K562 (cell line): Measurements from ENCODE around the gene HOXB7. TPM values are rescaled to one million over a fixed set of nuclear protein-coding genes. Genes with fewer than 3 reads are reported as not detected.

Experiments
- ERF ChIP-seq: fragments of 450-650 bp; formaldehyde crosslinking; IDR thresholded peaks from 2 replicates; pipeline ENCODE4 v1.4.0; 2020; ENCODE audit warnings: mild to moderate bottlenecking, mixed read lengths
- GTF2F1 ChIP-seq: IDR thresholded peaks from 2 replicates; pipeline ENCODE4 v1.6.1; 2011; ENCODE audit warnings: low read depth, low read length, improper control_type of control experiment
- MAFG ChIP-seq: fragments of 450-650 bp; conservative IDR thresholded peaks from 2 replicates; pipeline ENCODE4 v1.6.1; 2016; ENCODE audit warnings: missing genetic modification characterization, missing compliant biosample characterization
- MCM7 ChIP-seq, 2 experiments: fragments of 450-650 bp; IDR thresholded peaks; 2 replicates each; pipeline ENCODE4 v1.6.1; 2016 to 2018
- NONO ChIP-seq, 2 experiments: fragments of 200-400 bp in 1 of 2; fragments of 450-650 bp in 1 of 2; formaldehyde crosslinking in 1 of 2; IDR thresholded peaks; 2 replicates each; pipeline ENCODE4 v1.6.1; 2017; ENCODE audit warnings: low read depth in 2 of 2, mild to moderate bottlenecking in 2 of 2, moderate library complexity in 2 of 2, low read length in 1 of 2
- PCBP1 ChIP-seq: fragments of 200-400 bp; formaldehyde crosslinking; IDR thresholded peaks from 2 replicates; pipeline ENCODE4 v1.6.1; 2018; ENCODE audit warnings: mild to moderate bottlenecking, low read depth, low read length; ENCODE audit not compliant: poor library complexity, severe bottlenecking
- SNIP1 ChIP-seq: fragments of 450-650 bp; IDR thresholded peaks from 2 replicates; pipeline ENCODE4 v1.7.1; 2017; ENCODE audit warnings: low read depth, mild to moderate bottlenecking
- ZNF444 ChIP-seq: fragments of 250-450 bp; sonication (Bioruptor Pico); IDR thresholded peaks from 2 replicates; pipeline ENCODE4 v1.4.0; 2020; ENCODE audit warnings: mild to moderate bottlenecking, moderate library complexity
- polyA plus RNA-seq, 8 experiments: library from polyadenylated mRNA; depleted of rRNA in 4 of 8; stranded (reverse) in 5 of 8; unstranded in 3 of 8; fragments of >200 nt; fragmentation: Nextera tagmentation in 2 of 8; fragmentation: Illumina TruSeq in 1 of 8; extraction: Ambion mirVana in 2 of 8; extraction: Trizol in 1 of 8; gene quantifications; 2 replicates each; pipeline versions ENCODE4 v1.2.1 to v1.2.3, GENCODE V29; 2011 to 2014; ENCODE audit warnings: inconsistent platforms in 1 of 8, missing spikeins in 1 of 8
- total RNA-seq, 7 experiments: library from RNA; depleted of rRNA in 6 of 7; stranded (reverse); fragments of >200 nt in 6 of 7; fragmentation: Illumina TruSeq in 2 of 7; extraction: Trizol in 2 of 7; gene quantifications; 2 replicates each; pipeline versions ENCODE4 v1.2.1 to v1.2.3, GENCODE V29; 2011 to 2021; ENCODE audit warnings: low replicate concordance in 1 of 7
- TF ChIP-seq, protein P1 (sequence below): sonication (generic); formaldehyde crosslinking; IDR thresholded peaks from 2 replicates; pipeline ENCODE4 v1.8.1; 2023; ENCODE audit warnings: missing genetic modification reagents, mild to moderate bottlenecking, borderline replicate concordance
- TF ChIP-seq, protein P2 (sequence below): fragments of 450-650 bp; IDR thresholded peaks from 2 replicates; pipeline ENCODE4 v1.6.1; 2017; ENCODE audit warnings: mild to moderate bottlenecking, moderate library complexity
- TF ChIP-seq, protein P3 (sequence below): fragments of 250-450 bp; sonication (Bioruptor Pico); IDR thresholded peaks from 2 replicates; pipeline ENCODE4 v1.8.0; 2021; ENCODE audit warnings: moderate library complexity, mild to moderate bottlenecking, inconsistent platforms
- TF ChIP-seq, protein P4 (sequence below): fragments of 200-800 bp; sonication (Bioruptor generic); IDR thresholded peaks from 2 replicates; pipeline ENCODE4 v1.6.1; 2017; ENCODE audit warnings: missing genetic modification characterization, missing compliant biosample characterization
- TF ChIP-seq, protein P5 (sequence below): fragments of 450-650 bp; IDR thresholded peaks from 2 replicates; pipeline ENCODE4 v1.6.1; 2018; ENCODE audit not compliant: partially characterized antibody

The HOXB7 gene
- total and polyA plus RNA-seq, 9 of the 15 experiments (the other 6 are each of a cell fraction or from before 2014, with no cell fraction given), result 5.5 to 16.7 (median 8.3) TPM

DNA sequence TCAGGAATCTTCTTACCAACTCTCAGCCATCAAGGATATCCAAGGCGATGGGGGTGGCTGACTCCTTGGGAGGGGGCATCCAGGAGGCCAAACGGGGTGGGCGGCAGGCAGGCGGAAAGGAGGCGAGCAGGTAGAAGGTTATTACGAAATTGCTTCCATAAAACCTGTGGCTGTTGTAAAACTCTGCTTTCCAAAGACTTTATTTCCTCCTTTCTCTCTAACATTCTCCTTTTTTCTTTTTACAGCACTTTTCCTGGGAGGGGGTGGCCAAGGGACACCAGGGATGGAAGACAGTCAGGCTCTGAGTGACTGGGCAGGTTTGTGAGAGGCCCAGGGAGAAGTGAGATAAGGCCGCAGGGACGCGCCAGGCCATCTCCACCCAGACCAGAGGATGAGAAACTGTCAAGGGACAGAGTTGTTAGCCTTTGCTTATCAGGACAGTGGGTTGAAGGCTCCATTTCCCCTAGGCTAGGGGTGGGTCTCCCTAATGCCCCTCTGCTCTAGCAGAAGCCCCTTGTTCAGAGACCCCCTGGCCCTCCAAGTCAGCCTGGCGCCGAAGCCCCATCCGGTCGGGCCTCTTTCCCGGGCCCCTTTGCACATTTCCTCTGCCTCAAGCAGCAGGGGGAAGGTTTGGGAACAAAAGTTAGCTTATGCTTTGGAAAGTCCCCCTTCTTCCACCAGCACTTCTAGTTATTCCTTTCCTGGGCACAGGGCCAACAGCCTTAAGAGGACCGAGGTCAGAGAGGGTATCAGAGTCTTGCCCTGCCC, 20.3 kb upstream of the HOXB7 start (continued):
- TF ChIP-seq, protein P1, sequence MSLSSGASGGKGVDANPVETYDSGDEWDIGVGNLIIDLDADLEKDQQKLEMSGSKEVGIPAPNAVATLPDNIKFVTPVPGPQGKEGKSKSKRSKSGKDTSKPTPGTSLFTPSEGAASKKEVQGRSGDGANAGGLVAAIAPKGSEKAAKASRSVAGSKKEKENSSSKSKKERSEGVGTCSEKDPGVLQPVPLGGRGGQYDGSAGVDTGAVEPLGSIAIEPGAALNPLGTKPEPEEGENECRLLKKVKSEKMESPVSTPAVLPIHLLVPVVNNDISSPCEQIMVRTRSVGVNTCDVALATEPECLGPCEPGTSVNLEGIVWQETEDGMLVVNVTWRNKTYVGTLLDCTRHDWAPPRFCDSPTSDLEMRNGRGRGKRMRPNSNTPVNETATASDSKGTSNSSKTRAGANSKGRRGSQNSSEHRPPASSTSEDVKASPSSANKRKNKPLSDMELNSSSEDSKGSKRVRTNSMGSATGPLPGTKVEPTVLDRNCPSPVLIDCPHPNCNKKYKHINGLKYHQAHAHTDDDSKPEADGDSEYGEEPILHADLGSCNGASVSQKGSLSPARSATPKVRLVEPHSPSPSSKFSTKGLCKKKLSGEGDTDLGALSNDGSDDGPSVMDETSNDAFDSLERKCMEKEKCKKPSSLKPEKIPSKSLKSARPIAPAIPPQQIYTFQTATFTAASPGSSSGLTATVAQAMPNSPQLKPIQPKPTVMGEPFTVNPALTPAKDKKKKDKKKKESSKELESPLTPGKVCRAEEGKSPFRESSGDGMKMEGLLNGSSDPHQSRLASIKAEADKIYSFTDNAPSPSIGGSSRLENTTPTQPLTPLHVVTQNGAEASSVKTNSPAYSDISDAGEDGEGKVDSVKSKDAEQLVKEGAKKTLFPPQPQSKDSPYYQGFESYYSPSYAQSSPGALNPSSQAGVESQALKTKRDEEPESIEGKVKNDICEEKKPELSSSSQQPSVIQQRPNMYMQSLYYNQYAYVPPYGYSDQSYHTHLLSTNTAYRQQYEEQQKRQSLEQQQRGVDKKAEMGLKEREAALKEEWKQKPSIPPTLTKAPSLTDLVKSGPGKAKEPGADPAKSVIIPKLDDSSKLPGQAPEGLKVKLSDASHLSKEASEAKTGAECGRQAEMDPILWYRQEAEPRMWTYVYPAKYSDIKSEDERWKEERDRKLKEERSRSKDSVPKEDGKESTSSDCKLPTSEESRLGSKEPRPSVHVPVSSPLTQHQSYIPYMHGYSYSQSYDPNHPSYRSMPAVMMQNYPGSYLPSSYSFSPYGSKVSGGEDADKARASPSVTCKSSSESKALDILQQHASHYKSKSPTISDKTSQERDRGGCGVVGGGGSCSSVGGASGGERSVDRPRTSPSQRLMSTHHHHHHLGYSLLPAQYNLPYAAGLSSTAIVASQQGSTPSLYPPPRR, result no peak
- TF ChIP-seq, protein P2, sequence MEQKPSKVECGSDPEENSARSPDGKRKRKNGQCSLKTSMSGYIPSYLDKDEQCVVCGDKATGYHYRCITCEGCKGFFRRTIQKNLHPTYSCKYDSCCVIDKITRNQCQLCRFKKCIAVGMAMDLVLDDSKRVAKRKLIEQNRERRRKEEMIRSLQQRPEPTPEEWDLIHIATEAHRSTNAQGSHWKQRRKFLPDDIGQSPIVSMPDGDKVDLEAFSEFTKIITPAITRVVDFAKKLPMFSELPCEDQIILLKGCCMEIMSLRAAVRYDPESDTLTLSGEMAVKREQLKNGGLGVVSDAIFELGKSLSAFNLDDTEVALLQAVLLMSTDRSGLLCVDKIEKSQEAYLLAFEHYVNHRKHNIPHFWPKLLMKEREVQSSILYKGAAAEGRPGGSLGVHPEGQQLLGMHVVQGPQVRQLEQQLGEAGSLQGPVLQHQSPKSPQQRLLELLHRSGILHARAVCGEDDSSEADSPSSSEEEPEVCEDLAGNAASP, result no peak
- TF ChIP-seq MCM7 (IDR thresholded peaks at IDR 0.05) (no peak), MAFG (tag) (peak; percentile 88), GTF2F1 (peak; percentile 72; the same call in 1 of the 2 replicates), ZNF444 (no peak), ERF (CRISPR knock-in tag) (no peak; the same call in 1 of the 2 replicates), PCBP1 (no peak), SNIP1 (no peak), NONO (IDR thresholded peaks at IDR 0.05; ENCODE audit: low read depth in 2 of 2, low read length in 1 of 2) (peak in 1 of 2 experiments; percentile 58; a peak in 1 of 4 replicates)
- TF ChIP-seq, protein P3, sequence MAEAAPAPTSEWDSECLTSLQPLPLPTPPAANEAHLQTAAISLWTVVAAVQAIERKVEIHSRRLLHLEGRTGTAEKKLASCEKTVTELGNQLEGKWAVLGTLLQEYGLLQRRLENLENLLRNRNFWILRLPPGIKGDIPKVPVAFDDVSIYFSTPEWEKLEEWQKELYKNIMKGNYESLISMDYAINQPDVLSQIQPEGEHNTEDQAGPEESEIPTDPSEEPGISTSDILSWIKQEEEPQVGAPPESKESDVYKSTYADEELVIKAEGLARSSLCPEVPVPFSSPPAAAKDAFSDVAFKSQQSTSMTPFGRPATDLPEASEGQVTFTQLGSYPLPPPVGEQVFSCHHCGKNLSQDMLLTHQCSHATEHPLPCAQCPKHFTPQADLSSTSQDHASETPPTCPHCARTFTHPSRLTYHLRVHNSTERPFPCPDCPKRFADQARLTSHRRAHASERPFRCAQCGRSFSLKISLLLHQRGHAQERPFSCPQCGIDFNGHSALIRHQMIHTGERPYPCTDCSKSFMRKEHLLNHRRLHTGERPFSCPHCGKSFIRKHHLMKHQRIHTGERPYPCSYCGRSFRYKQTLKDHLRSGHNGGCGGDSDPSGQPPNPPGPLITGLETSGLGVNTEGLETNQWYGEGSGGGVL (CRISPR knock-in tag), result no peak
- TF ChIP-seq, protein P4, sequence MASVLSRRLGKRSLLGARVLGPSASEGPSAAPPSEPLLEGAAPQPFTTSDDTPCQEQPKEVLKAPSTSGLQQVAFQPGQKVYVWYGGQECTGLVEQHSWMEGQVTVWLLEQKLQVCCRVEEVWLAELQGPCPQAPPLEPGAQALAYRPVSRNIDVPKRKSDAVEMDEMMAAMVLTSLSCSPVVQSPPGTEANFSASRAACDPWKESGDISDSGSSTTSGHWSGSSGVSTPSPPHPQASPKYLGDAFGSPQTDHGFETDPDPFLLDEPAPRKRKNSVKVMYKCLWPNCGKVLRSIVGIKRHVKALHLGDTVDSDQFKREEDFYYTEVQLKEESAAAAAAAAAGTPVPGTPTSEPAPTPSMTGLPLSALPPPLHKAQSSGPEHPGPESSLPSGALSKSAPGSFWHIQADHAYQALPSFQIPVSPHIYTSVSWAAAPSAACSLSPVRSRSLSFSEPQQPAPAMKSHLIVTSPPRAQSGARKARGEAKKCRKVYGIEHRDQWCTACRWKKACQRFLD (CRISPR knock-in tag), result peak; percentile 60; the same call in 1 of the 2 replicates
- TF ChIP-seq, protein P5, sequence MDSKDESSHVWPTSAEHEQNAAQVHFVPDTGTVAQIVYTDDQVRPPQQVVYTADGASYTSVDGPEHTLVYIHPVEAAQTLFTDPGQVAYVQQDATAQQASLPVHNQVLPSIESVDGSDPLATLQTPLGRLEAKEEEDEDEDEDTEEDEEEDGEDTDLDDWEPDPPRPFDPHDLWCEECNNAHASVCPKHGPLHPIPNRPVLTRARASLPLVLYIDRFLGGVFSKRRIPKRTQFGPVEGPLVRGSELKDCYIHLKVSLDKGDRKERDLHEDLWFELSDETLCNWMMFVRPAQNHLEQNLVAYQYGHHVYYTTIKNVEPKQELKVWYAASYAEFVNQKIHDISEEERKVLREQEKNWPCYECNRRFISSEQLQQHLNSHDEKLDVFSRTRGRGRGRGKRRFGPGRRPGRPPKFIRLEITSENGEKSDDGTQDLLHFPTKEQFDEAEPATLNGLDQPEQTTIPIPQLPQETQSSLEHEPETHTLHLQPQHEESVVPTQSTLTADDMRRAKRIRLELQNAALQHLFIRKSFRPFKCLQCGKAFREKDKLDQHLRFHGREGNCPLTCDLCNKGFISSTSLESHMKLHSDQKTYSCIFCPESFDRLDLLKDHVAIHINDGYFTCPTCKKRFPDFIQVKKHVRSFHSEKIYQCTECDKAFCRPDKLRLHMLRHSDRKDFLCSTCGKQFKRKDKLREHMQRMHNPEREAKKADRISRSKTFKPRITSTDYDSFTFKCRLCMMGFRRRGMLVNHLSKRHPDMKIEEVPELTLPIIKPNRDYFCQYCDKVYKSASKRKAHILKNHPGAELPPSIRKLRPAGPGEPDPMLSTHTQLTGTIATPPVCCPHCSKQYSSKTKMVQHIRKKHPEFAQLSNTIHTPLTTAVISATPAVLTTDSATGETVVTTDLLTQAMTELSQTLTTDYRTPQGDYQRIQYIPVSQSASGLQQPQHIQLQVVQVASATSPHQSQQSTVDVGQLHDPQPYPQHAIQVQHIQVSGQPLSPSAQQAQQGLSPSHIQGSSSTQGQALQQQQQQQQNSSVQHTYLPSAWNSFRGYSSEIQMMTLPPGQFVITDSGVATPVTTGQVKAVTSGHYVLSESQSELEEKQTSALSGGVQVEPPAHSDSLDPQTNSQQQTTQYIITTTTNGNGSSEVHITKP, result peak; percentile 98
